Measurements from ENCODE around the gene PCDHA11.

PCDHA11 gene

DNA sequence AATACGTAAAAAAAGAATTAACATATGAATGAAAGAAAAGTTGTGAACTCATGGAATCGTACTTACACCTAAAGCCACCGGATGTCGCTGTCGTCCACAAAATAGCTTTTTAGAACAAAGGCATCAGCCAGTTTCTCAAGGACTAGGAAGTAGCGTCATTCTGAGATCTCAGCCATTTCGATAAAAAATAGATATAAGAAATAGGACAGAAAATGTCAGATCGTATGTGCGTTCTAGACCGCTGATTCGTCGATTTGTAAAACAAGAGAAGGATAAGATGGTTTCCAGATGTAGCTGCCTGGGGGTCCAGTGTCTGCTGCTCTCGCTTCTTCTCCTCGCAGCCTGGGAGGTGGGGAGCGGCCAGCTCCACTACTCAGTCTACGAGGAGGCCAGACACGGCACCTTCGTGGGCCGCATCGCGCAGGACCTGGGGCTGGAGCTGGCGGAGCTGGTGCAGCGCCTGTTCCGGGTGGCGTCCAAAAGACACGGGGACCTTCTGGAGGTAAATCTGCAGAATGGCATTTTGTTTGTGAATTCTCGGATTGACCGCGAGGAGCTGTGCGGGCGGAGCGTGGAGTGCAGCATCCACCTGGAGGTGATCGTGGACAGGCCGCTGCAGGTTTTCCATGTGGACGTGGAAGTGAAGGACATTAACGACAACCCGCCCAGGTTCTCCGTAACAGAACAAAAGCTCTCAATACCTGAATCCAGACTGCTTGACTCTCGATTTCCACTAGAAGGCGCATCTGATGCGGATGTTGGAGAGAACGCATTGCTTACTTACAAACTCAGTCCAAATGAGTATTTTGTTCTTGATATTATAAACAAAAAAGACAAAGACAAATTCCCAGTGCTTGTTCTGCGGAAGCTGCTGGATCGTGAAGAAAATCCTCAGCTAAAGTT lies 12.7 kb upstream of the PCDHA11 start, which contains the start of gene PCDHA10:
Gene PCDHA10 (plus strand): TSS at position 126 of the 903 bp plus-strand sequence. CDS start 152 bp downstream, at position 278.
- no peak within 1 kb of the TSS for H3K27ac ChIP-seq
- TF ChIP-seq, protein P1, sequence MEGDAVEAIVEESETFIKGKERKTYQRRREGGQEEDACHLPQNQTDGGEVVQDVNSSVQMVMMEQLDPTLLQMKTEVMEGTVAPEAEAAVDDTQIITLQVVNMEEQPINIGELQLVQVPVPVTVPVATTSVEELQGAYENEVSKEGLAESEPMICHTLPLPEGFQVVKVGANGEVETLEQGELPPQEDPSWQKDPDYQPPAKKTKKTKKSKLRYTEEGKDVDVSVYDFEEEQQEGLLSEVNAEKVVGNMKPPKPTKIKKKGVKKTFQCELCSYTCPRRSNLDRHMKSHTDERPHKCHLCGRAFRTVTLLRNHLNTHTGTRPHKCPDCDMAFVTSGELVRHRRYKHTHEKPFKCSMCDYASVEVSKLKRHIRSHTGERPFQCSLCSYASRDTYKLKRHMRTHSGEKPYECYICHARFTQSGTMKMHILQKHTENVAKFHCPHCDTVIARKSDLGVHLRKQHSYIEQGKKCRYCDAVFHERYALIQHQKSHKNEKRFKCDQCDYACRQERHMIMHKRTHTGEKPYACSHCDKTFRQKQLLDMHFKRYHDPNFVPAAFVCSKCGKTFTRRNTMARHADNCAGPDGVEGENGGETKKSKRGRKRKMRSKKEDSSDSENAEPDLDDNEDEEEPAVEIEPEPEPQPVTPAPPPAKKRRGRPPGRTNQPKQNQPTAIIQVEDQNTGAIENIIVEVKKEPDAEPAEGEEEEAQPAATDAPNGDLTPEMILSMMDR (conservative IDR thresholded peaks at IDR 0.05), result no peak

DNA sequence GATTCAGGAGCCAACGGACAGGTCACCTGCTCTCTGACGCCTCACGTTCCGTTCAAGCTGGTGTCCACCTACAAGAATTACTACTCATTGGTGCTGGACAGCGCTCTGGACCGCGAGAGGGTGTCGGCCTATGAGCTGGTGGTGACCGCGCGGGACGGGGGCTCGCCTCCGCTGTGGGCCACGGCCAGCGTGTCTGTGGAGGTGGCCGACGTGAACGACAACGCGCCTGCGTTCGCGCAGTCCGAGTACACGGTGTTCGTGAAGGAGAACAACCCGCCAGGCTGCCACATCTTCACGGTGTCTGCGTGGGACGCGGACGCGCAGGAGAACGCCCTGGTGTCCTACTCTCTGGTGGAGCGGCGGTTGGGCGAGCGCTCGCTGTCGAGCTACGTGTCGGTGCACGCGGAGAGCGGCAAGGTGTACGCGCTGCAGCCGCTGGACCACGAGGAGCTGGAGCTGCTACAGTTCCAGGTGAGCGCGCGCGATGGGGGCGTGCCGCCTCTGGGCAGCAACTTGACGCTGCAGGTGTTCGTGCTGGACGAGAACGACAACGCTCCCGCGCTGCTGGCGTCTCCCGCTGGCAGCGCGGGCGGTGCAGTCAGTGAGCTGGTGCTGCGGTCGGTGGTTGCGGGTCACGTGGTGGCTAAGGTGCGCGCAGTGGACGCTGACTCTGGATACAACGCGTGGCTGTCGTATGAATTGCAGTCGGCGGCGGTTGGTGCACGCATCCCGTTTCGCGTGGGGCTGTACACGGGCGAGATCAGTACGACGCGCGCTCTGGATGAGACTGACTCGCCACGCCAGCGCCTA lies 11.4 kb upstream of the PCDHA11 start:
- TF ChIP-seq, protein P1 (conservative IDR thresholded peaks at IDR 0.05), result no peak

DNA sequence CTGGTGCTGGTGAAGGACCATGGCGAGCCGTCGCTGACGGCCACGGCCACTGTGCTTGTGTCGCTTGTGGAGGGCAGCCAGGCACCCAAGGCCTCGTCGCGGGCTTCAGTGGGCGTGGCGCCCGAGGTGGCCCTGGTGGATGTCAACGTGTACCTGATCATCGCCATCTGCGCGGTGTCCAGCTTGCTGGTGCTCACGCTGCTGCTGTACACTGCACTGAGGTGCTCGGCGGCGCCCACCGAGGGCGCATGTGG lies 10.8 kb upstream of the PCDHA11 start:
- TF ChIP-seq, protein P1 (conservative IDR thresholded peaks at IDR 0.05), result no peak
- H3K27ac ChIP-seq, result no peak overlapping the region

More for the DNA sequence above, 11.4 kb upstream of the PCDHA11 start:
- H3K27ac ChIP-seq, result no peak overlapping the region

DNA sequence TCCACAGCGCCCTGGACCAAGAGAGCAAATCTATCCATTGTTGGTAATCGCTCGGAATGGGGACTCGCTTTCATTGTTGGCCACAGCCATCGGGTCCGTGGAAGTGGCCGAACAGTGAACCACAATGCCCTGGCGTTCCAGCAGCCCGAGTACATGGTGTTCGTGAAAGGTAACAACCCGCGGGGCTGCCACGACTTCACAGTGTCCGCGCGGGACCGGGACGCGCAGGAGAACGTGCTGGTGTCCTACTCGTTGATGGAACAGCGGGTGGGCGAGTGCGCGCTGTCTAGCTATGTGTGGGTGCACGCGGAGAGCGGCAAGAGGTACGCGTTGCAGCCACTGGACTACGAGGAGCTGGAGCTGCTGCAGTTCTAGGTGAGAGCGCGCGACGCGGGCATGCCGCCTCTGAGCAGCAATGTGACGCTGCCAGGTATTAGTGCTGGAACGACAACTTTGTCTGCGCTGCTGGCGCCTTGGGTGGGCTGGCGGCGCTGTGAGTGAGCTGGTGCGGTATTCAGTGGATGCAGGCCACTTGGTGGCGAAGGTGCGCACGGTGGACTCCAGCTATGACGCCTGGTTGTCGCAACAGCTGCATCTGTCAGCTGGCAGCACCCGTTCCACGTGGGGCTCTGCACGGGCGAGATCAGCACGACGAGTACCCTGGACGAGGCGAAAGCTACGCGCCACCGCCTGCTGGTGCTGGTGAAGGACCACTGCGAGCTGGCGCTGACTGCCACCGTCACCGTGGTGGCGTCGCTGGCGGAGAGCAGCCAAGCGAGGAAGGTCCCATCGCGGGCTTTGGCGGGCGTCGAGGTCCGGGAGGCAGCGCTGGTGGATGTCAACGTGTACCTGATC lies 6.1 kb upstream of the PCDHA11 start:
- TF ChIP-seq, protein P1 (conservative IDR thresholded peaks at IDR 0.05), result no peak
- H3K27ac ChIP-seq, result no peak overlapping the region

DNA sequence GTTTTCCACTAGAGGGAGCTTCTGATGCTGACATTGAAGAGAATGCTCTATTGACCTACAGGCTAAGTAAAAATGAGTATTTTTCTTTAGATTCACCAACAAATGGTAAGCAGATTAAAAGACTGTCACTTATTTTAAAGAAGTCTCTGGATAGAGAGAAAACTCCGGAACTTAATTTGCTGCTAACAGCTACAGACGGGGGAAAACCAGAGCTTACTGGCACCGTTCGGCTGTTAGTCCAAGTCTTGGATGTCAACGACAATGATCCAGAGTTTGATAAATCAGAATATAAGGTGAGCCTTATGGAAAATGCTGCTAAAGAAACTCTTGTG lies 764 bp downstream of the PCDHA11 start:
- TF ChIP-seq, protein P1 (conservative IDR thresholded peaks at IDR 0.05), result peak; percentile 48

DNA sequence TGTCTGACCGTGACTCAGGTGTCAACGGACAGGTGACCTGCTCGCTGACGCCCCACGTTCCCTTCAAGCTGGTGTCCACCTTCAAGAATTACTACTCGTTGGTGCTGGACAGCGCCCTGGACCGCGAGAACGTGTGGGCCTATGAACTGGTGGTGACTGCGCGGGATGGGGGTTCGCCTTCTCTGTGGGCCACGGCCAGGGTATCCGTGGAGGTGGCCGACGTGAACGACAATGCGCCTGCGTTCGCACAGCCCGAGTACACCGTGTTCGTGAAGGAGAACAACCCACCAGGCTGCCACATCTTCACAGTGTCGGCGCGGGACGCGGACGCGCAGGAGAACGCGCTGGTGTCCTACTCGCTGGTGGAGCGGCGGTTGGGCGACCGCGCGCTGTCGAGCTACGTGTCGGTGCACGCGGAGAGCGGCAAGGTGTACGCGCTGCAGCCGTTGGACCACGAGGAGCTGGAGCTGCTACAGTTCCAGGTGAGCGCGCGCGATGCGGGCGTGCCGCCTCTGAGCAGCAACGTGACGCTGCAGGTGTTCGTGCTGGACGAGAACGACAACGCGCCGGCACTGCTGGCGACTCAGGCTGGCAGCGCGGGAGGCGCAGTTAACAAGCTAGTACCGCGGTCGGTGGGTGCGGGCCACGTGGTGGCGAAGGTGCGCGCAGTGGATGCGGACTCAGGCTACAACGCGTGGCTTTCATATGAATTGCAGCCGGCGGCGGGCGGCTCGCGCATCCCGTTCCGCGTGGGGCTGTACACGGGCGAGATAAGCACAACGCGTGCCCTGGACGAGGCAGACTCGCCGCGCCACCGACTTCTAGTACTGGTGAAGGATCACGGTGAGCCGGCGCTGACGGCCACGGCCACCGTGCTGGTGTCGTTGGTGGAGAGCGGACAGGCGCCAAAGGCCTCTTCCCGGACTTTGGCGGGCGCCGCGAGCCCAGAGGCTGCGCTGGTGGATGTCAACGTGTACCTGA lies 1.8 kb downstream of the PCDHA11 start:
- H3K27ac ChIP-seq, result no peak overlapping the region
- TF ChIP-seq, protein P1 (conservative IDR thresholded peaks at IDR 0.05), result no peak

More for the DNA sequence above, 764 bp downstream of the PCDHA11 start:
- peak overlapping the region; percentile 58 for H3K27ac ChIP-seq
